NCI-H187 (cell line): ENCODE results near the gene ADA.

Source experiments
- DNase-seq, 2 experiments: peaks; one replicate each; lab custom pipeline; 2025; lab: John Stamatoyannopoulos, UW

The ADA gene

GRCh38 chr20:44644667-44645131 lies 6.8 kb downstream of the ADA start:
- DNase-seq: no peak

GRCh38 chr20:44644230-44644617 lies 7.3 kb downstream of the ADA start:
- no peak for DNase-seq

GRCh38 chr20:44643596-44644229 lies 7.8 kb downstream of the ADA start:
- DNase-seq: no peak

GRCh38 chr20:44643154-44643519 lies 8.4 kb downstream of the ADA start:
- DNase-seq: no peak

GRCh38 chr20:44642203-44643153 lies 9.0 kb downstream of the ADA start:
- no peak for DNase-seq

- DNase-seq: no peak
These were observed 10.2 kb downstream of the ADA start for GRCh38 chr20:44641325-44641724.

- no peak for DNase-seq
These were observed 11.0 kb downstream of the ADA start for GRCh38 chr20:44640522-44640921.

- no peak for DNase-seq
These were observed 13.8 kb downstream of the ADA start for GRCh38 chr20:44637522-44638372.

GRCh38 chr20:44637042-44637441 lies 14.5 kb downstream of the ADA start:
- DNase-seq: no peak

- DNase-seq: no peak
These were observed 15.6 kb downstream of the ADA start for GRCh38 chr20:44635877-44636276.

GRCh38 chr20:44633872-44634600 lies 17.5 kb downstream of the ADA start:
- no peak for DNase-seq

- no peak for DNase-seq
These were observed 18.2 kb downstream of the ADA start for GRCh38 chr20:44633187-44633810.

GRCh38 chr20:44632103-44632752 lies 19.3 kb downstream of the ADA start:
- no peak for DNase-seq

- DNase-seq: no peak
These were observed 21.2 kb downstream of the ADA start for GRCh38 chr20:44630297-44630696.

GRCh38 chr20:44629542-44629941 lies 22.0 kb downstream of the ADA start:
- no peak for DNase-seq

- no peak for DNase-seq
These were observed 22.5 kb downstream of the ADA start for GRCh38 chr20:44629017-44629385.

- no peak for DNase-seq
These were observed 24.0 kb downstream of the ADA start for GRCh38 chr20:44627364-44628010.

GRCh38 chr20:44626278-44626677 lies 25.2 kb downstream of the ADA start:
- DNase-seq: no peak

GRCh38 chr20:44625361-44625760 lies 26.1 kb downstream of the ADA start:
- DNase-seq: no peak

GRCh38 chr20:44624743-44625271 lies 26.7 kb downstream of the ADA start:
- no peak for DNase-seq
